AG10803 (cell line): ENCODE measurements around the gene FAM217A.
"Not testable (repeated sequence)": the region's sequence is repeated elsewhere in the genome, so short reads cannot be mapped to it uniquely, and the experiment has no call there.

ENCODE experiments used
- DNase-seq: peaks from one replicate; pipeline ENCODE4 v3.0.0; 2010; ENCODE audit warnings: low read depth
- H3K4me3 ChIP-seq: 2 replicates; pipeline ENCODE4 v1.5.1; 2011; ENCODE audit warnings: mild to moderate bottlenecking, low read length, control low read depth
- CTCF ChIP-seq: conservative IDR thresholded peaks from 2 replicates; pipeline ENCODE4 v1.5.1; 2011; ENCODE audit warnings: mild to moderate bottlenecking, low read length, control low read depth, inconsistent platforms

The FAM217A gene

GRCh38 chr6:4103929-4104328 is 25.0 kb upstream of the FAM217A start:
- no peak for TF ChIP-seq CTCF
- H3K4me3 ChIP-seq: no peak overlapping the region
- no peak for DNase-seq

GRCh38 chr6:4102687-4103244 is 23.8 kb upstream of the FAM217A start:
- TF ChIP-seq CTCF: no peak
- no peak overlapping the region for H3K4me3 ChIP-seq
- no peak for DNase-seq

- H3K4me3 ChIP-seq: no peak overlapping the region
- TF ChIP-seq CTCF: no peak
- no peak for DNase-seq
Measured at GRCh38 chr6:4101298-4101697, 22.4 kb upstream of the FAM217A start.

GRCh38 chr6:4100655-4101054 is 21.7 kb upstream of the FAM217A start:
- no peak for TF ChIP-seq CTCF
- no peak overlapping the region for H3K4me3 ChIP-seq
- DNase-seq: no peak

- no peak for TF ChIP-seq CTCF
- DNase-seq: no peak
- no peak overlapping the region for H3K4me3 ChIP-seq
Measured at GRCh38 chr6:4093288-4093687, 14.4 kb upstream of the FAM217A start.

- DNase-seq: no peak
- no peak for TF ChIP-seq CTCF
- H3K4me3 ChIP-seq: no peak overlapping the region
Measured at GRCh38 chr6:4091941-4092340, 13.0 kb upstream of the FAM217A start.

GRCh38 chr6:4090043-4090442 is 11.1 kb upstream of the FAM217A start:
- H3K4me3 ChIP-seq, DNase-seq: not testable (repeated sequence)

GRCh38 chr6:4088704-4089103 is 9.8 kb upstream of the FAM217A start:
- H3K4me3 ChIP-seq: no peak overlapping the region
- no peak for DNase-seq
- TF ChIP-seq CTCF: no peak
